ENCODE measurements around the gene EZR.

DNA sequence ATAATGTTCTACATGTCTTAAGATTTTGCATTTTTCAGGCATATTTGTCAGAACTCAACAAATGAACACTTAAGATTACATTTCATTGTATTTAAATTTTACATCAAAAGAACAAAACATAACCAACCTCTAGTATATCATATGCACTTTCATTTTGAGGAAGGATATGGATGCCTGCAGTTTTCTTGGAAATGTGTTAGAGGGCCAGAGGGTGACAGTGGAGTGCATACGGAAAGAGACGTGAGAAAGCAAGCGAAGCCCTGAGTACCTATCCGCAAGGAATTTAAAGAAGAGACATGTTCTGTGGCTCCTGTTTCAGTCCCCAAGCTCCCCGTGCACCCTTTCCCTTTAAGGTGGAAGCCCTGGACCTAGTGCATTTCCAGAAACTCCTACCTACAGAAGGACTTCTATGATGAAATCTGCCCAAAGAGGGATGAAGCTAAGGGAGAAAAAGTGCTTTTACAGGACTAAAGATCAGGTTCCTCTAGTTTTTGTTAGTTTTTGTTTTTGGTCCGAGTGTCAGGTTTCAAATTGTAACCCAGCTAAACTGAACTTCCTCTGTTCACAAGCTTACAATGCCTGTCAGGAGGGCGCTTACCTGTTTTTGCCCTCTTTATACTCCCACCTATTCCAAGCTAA is 38.8 kb downstream of the EZR start:
- TF ChIP-seq, protein P1, sequence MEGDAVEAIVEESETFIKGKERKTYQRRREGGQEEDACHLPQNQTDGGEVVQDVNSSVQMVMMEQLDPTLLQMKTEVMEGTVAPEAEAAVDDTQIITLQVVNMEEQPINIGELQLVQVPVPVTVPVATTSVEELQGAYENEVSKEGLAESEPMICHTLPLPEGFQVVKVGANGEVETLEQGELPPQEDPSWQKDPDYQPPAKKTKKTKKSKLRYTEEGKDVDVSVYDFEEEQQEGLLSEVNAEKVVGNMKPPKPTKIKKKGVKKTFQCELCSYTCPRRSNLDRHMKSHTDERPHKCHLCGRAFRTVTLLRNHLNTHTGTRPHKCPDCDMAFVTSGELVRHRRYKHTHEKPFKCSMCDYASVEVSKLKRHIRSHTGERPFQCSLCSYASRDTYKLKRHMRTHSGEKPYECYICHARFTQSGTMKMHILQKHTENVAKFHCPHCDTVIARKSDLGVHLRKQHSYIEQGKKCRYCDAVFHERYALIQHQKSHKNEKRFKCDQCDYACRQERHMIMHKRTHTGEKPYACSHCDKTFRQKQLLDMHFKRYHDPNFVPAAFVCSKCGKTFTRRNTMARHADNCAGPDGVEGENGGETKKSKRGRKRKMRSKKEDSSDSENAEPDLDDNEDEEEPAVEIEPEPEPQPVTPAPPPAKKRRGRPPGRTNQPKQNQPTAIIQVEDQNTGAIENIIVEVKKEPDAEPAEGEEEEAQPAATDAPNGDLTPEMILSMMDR (IDR thresholded peaks at IDR 0.05) = no peak
- TF ChIP-seq POLR2A (IDR thresholded peaks at IDR 0.05) = no peak

All from tibial nerve (tissue), 3 donors.